DND-41 (cell line): Measurements from ENCODE around the gene DUSP8.

Experiments used
- EZH2 ChIP-seq: IDR thresholded peaks from 3 replicates; pipeline ENCODE4 v1.6.1; 2012; ENCODE audit warnings: borderline replicate concordance, low read depth, mild to moderate bottlenecking, moderate library complexity, low read length, inconsistent platforms; ENCODE audit not compliant: severe bottlenecking
- TF ChIP-seq, protein P1 (sequence below): IDR thresholded peaks from 2 replicates; pipeline ENCODE4 v1.5.1; 2012; ENCODE audit warnings: borderline replicate concordance, low read length, moderate library complexity, mild to moderate bottlenecking; ENCODE audit not compliant: poor library complexity, severe bottlenecking; ENCODE audit errors: extremely low read depth

DNA sequence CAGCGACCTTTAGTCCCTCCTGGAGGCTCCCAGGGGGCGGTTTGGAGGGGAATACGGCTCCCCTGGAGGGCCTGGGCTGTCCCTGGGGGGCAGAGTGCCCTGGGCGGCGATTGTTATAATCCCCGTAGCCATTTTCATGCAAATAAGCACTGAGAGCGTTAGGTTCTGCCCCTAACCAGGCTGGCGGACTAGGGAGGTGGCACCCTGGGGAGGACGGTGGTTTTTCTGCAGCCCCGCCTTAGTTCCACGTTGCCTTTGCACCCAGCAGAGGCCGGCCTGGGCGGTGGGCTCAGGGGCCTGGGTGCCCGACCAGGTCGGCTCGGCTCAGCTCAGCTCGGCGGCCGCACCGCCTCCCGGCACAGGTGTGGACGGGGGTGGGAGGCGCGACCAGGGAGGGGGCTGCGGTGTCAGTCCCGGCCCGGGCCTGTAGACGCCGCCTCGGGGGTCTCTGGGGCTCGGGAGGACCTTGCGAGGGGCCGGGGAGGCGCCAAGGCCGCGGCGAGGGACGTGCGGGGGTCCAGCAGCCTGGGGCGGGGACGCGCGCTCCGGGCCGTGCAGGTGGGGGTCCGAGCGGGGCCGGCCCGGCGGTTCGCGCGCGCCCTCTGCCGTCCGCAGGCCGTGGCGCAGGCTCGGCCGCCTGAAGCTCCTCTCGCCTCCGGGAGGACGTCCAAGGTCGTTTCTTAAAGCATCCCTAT, 2.3 kb upstream of the DUSP8 start:
- TF ChIP-seq, protein P1, sequence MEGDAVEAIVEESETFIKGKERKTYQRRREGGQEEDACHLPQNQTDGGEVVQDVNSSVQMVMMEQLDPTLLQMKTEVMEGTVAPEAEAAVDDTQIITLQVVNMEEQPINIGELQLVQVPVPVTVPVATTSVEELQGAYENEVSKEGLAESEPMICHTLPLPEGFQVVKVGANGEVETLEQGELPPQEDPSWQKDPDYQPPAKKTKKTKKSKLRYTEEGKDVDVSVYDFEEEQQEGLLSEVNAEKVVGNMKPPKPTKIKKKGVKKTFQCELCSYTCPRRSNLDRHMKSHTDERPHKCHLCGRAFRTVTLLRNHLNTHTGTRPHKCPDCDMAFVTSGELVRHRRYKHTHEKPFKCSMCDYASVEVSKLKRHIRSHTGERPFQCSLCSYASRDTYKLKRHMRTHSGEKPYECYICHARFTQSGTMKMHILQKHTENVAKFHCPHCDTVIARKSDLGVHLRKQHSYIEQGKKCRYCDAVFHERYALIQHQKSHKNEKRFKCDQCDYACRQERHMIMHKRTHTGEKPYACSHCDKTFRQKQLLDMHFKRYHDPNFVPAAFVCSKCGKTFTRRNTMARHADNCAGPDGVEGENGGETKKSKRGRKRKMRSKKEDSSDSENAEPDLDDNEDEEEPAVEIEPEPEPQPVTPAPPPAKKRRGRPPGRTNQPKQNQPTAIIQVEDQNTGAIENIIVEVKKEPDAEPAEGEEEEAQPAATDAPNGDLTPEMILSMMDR, result peak; percentile 90
- TF ChIP-seq EZH2, result no peak
